GM10266 (cell line): ENCODE data around the gene KLHL4.
"Not testable (repeated sequence)": the region's sequence is repeated elsewhere in the genome, so short reads cannot be mapped to it uniquely, and the experiment has no call there.

Source experiments
- DNase-seq: peaks from one replicate; pipeline ENCODE4 v3.0.0; 2012; ENCODE audit errors: extremely low spot score
- TF ChIP-seq, protein P1 (sequence below): IDR thresholded peaks from 2 replicates; pipeline ENCODE4 v1.5.1; 2012; ENCODE audit warnings: mild to moderate bottlenecking, low read depth; ENCODE audit not compliant: control insufficient read depth, insufficient read depth; ENCODE audit errors: missing control alignments

The KLHL4 gene

DNA sequence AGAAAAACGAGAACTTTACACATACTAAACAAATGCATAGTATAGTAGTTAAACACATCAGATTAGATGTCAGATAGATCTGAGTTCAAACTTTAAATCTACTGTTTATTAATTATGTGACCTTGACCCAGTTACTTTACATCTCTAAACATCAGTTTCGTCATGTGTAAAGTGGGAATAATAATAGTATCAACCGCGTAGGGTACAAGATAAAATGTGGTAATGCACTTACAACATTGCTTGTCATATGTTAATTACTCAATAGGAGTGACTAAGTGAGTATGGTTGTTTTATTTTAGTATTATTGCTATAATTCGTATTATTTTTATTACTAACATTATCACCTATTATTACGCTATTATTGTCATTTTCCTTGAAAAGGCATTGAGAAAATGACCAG lies 144.2 kb downstream of the KLHL4 start:
- TF ChIP-seq, protein P1, sequence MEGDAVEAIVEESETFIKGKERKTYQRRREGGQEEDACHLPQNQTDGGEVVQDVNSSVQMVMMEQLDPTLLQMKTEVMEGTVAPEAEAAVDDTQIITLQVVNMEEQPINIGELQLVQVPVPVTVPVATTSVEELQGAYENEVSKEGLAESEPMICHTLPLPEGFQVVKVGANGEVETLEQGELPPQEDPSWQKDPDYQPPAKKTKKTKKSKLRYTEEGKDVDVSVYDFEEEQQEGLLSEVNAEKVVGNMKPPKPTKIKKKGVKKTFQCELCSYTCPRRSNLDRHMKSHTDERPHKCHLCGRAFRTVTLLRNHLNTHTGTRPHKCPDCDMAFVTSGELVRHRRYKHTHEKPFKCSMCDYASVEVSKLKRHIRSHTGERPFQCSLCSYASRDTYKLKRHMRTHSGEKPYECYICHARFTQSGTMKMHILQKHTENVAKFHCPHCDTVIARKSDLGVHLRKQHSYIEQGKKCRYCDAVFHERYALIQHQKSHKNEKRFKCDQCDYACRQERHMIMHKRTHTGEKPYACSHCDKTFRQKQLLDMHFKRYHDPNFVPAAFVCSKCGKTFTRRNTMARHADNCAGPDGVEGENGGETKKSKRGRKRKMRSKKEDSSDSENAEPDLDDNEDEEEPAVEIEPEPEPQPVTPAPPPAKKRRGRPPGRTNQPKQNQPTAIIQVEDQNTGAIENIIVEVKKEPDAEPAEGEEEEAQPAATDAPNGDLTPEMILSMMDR: no peak
- DNase-seq: no peak

DNA sequence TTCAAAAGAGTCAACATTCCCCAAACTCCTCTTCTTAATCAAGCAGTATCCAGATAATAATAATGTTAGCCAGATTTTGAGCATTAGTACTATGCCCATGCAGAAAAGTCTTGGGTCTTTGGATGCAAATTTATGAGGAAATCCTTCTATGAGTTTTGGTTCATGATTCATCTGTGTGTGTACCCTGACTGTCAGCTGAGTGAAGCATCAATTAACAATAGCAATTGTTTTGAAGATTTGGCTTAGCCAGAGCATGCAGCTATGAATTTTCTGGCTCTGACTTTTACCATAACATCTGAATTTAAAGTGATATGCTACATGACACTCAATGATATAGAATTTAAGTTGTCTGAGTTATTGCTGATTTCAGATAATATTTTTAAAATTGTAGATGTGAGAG lies 145.8 kb downstream of the KLHL4 start:
- TF ChIP-seq, protein P1: no peak
- DNase-seq: no peak

DNA sequence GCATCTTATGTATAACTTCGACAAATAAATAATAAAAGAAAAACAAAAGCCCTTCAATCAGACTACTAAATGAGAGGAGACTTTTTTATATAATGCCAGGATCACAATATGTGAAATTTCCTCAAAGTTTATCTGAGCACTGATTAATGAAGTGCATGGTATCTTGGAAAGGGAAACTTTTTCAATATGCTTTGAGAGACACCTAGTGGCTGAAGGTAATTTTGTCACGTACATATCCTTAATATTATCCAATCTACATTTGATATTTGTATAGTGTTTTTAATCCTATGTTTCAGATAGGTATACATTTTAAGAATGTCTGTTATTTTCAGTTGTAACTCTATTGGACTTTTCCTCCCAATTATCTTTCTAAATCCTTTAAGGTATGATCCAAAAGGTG lies 146.8 kb downstream of the KLHL4 start:
- TF ChIP-seq, protein P1: no peak
- no peak for DNase-seq

DNA sequence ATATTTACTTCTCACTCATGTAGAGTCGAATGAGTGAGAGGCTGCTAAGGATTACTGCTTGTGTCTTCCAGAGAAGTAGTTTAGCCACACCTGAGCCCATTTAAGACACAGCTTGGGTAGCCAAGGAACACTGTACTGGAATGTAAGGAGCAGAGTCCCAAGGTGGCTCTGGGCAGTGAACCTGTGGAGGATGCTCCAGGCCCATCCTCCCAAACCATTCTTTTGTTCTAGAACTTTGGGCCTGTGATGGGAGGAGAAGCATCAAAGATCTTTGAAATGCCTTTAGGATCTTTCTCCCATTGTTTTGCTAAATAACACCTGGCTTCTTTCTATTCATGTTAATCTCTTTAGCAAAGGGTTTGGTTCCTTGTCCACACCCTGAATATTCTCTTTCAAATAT lies 162.2 kb downstream of the KLHL4 start:
- TF ChIP-seq, protein P1: no peak
- DNase-seq: no peak

DNA sequence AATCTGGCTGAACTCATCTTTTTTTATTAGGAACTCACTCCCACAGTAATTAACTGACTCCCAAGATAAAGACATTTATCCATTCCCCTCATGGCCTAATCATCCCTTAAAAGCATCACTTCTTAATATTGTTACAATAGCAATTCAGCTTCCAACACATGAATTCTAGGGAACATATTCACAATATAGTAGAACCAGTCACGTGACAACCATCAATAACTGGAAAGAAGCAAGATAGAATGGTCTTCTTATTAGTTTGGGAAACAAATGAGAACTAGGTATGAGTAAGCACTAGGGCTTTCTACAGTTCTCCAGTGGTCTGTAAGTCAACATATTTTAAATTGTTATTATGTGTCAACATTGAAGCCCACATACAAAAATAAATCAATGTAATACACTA lies 170.1 kb downstream of the KLHL4 start:
- TF ChIP-seq, protein P1: no peak

DNA sequence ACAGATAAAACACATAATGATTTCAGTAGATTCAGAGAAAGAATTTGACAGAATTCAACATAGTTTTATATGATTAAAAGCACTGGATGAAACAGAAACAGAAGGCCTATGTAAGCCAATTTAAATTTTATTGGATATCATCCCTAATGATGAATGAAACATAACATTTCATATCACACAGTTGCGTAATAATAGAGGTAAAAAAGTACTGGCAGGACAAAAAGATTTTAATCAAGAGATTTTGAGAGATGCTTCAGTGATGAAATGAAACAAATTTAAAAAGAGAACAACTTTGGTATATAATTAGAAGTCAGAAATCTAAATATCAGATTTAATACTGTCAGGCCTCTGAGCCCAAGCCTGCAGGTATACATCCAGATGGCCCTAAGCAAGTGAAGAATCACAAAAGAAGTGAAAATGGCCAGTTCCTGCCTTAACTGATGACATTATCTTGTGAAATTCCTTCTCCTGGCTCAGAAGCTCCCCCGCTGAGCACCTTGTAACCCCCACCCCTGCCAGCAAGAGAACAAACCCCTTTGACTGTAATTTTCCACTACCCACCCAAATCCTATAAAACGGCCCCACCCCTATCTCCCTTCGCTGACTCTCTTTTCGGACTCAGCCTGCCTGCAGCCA lies 170.6 kb downstream of the KLHL4 start:
- not testable (repeated sequence) for DNase-seq

More for the DNA sequence above, 170.1 kb downstream of the KLHL4 start:
- no peak for DNase-seq

DNA sequence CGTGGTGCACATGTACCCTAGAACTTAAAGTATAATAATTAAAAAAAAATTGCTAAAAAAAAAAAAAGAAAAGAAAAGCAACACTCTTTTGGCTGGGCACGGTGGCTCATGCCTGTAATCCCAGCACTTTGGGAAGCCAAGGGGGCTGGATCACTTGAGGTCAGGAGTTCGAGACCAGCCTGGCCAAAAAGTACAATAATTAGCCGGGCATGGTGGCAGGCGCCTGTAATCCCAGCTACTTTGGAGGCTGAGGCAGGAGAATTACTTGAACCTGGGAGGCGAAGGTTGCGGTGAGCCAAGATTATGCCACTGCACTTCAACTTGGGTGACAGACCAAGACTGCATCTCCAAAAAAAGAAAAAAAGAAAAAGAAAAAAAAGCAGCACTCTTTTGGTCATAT lies 171.6 kb downstream of the KLHL4 start:
- DNase-seq: not testable (repeated sequence)

DNA sequence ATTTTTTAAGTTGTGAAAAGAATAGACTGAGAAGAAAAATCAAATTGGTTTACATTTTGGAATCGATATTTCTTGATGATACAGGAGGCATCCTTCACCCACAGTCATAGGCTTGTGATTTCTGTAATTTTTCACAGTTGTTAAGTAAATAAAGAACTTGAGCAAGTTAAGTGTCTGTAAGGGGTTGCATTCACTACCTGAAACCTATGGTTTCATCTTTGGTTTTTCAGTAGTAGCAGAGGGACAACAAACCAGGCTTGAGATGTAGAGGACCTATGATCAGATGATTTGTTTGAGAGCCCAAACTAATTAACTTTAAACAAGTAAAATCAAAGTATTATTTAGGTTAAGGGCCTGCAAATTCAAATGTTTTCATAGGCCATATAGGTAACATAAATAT lies 175.6 kb downstream of the KLHL4 start:
- no peak for DNase-seq
- TF ChIP-seq, protein P1: no peak
